Activated CD8-positive, alpha-beta T cell treated with anti-CD3 and anti-CD28 coated beads for 36 hours (primary cell): ENCODE data around the gene SLC52A1. TPM values are rescaled to one million over a fixed set of nuclear protein-coding genes. Genes with fewer than 3 reads are reported as not detected.

Experiments
- ATAC-seq: fragments of 200-7000 bp; cut with Tn5 transposase; one replicate; pipeline ENCODE4 v1.10.0; 2021; ENCODE audit warnings: mild to moderate bottlenecking, moderate library complexity
- CTCF ChIA-PET: fragments of 350-600 bp; sonication (Branson Sonifier 250); formaldehyde crosslinking; loops from one replicate; lab custom pipeline; 2021; ENCODE audit warnings: antibody characterized with exemption; lab: Charles Lee
- POLR2A ChIA-PET: fragments of 350-600 bp; sonication (Branson Sonifier 250); formaldehyde crosslinking; loops from one replicate; lab custom pipeline; 2021; ENCODE audit warnings: antibody characterized with exemption; lab: Charles Lee
- DNase-seq: peaks from one replicate; pipeline ENCODE4 v3.0.0-alpha.2; 2020
- H3K27ac Mint-ChIP-seq: one replicate; pipeline ENCODE4 v1.8.0; 2021; ENCODE audit warnings: mild to moderate bottlenecking, mixed read lengths
- H3K27me3 Mint-ChIP-seq: one replicate; pipeline ENCODE4 v1.8.0; 2021; ENCODE audit warnings: mixed read lengths
- H3K36me3 Mint-ChIP-seq: one replicate; pipeline ENCODE4 v1.8.0; 2021; ENCODE audit warnings: low read depth, mixed read lengths
- H3K4me1 Mint-ChIP-seq: one replicate; pipeline ENCODE4 v1.8.0; 2021; ENCODE audit warnings: low read depth, mixed read lengths
- H3K4me3 Mint-ChIP-seq: one replicate; pipeline ENCODE4 v1.8.0; 2021; ENCODE audit warnings: mild to moderate bottlenecking, moderate library complexity, mixed read lengths
- H3K9me3 Mint-ChIP-seq: one replicate; pipeline ENCODE4 v1.8.0; 2021; ENCODE audit warnings: mixed read lengths
- CTCF ChIP-seq: fragments of 200-600 bp; IDR thresholded peaks from one replicate; pipeline ENCODE4 v1.8.0; 2022; ENCODE audit warnings: antibody characterized with exemption, mild to moderate bottlenecking
- intact Hi-C: fragments of 100-400 bp; cut with micrococcal nuclease; formaldehyde crosslinking; loops from one replicate; pipeline ENCODE4 v1.10.0; 2022
- total RNA-seq, 2 experiments: library from RNA; stranded (reverse); gene quantifications; one replicate each; pipeline ENCODE4 v1.2.3, GENCODE V29; 2021

The SLC52A1 gene
- total RNA-seq, 2 experiments from 2014 or later, result 0.13 to 0.14 TPM

GRCh38 chr17:4986951-4987766 lies 48.1 kb downstream of the SLC52A1 start, which contains the start of gene CAMTA2:
TSS of gene CAMTA2 (minus strand) at chr17:4987675. CDS start at chr17:4986222, 1,453 bp downstream.
- Mint-ChIP-seq H3K27me3 (no peaks in the 10 kb centered on the region), H3K36me3 (peaks cover 25% of the 10 kb centered on the region), H3K27ac (peak within 1 kb of the TSS; percentile 92), H3K4me3 (peak within 1 kb of the TSS; percentile 85), H3K4me1 (peaks cover 30% of the 10 kb centered on the region), H3K9me3 (no peaks in the 10 kb centered on the region)
- POLR2A ChIA-PET, result interaction anchor here (0.6 to 6.9 kb wide), 13 partner anchors 11 to 126 kb away, joined by 3 to 75 read pairs (median 4); partner anchors contain the start of genes INCA1, KIF1C, PFN1 and RNF167
- ATAC-seq, result peak; percentile 88
- peak; percentile 92 for DNase-seq
- peak; percentile 64 for TF ChIP-seq CTCF
- intact Hi-C loops, result no loop called here
- CTCF ChIA-PET, result interaction anchor here (0.7 to 1.8 kb wide), 9 partner anchors 10 to 78 kb away, joined by 3 to 6 read pairs (median 3); partner anchors contain the start of genes INCA1, KIF1C, RNF167 and SLC25A11

DNA sequence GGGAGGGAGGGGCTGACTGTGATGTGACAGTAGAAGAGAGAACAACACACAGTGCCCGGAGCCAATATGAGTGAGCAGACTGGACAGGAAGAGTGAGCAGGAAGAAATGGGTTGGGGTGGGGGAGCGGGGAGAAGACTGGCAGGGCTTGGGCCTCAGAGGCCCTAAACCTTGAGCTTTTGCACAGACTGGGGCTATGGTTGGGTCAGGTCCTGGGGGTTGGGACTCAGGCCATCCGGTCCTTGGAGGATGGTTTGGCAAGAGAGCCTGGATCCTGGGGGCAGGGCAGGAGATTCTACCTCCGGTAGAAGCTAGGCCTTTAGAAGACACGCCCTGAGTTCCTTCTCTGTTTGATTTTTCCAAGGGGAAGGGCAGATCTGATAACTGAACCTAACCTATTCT lies 48.8 kb downstream of the SLC52A1 start:
- ChIA-PET POLR2A (interaction anchor here (1.5 to 6.9 kb wide), 5 partner anchors 12 to 46 kb away, joined by 3 to 75 read pairs (median 11); partner anchors contain the start of genes INCA1, KIF1C, RNF167 and SLC25A11), CTCF (interaction anchor here (0.8 to 1.8 kb wide), 5 partner anchors 11 to 77 kb away, joined by 3 to 6 read pairs (median 5); partner anchors contain the start of genes INCA1, KIF1C, RNF167 and SLC25A11)
- Mint-ChIP-seq H3K4me3 (peak overlapping the region; percentile 85), H3K27me3 (no peaks in the 10 kb centered on the region), H3K27ac (peak overlapping the region; percentile 92), H3K4me1 (peaks cover 28% of the 10 kb centered on the region), H3K9me3 (no peaks in the 10 kb centered on the region), H3K36me3 (peaks cover 21% of the 10 kb centered on the region)
- no peak for ATAC-seq
- intact Hi-C loops, result no loop called here
- TF ChIP-seq CTCF, result no peak
- no peak for DNase-seq

Other genes starting within 250 kb of the SLC52A1 start
- gene VMO1, start 249.1 kb downstream of the SLC52A1 start, total RNA-seq, result not detected
- gene GLTPD2, start 246.5 kb downstream of the SLC52A1 start, total RNA-seq, result not detected
- gene PSMB6, start 239.3 kb downstream of the SLC52A1 start, total RNA-seq, result 100 to 1,000 TPM; 131 to 139 TPM
- 1 to 10 TPM; 6.2 to 6.8 TPM for gene PLD2, start 228.3 kb downstream of the SLC52A1 start, total RNA-seq
- gene MINK1, start 202.1 kb downstream of the SLC52A1 start, total RNA-seq, result 10 to 100 TPM; 50.8 to 51.5 TPM
- 1 to 10 TPM; 3.0 to 3.6 TPM for gene C17orf107, start 135.9 kb downstream of the SLC52A1 start, total RNA-seq
- under 1 TPM; 0.45 to 0.78 TPM for gene CHRNE, start 132.3 kb downstream of the SLC52A1 start, total RNA-seq
- not detected for gene GP1BA, start 103.1 kb downstream of the SLC52A1 start, total RNA-seq
- 10 to 100 TPM; 80.8 to 87.0 TPM for gene SLC25A11, start 95.4 kb downstream of the SLC52A1 start, total RNA-seq
- gene RNF167, start 95.2 kb downstream of the SLC52A1 start, total RNA-seq, result 100 to 1,000 TPM; 144 to 152 TPM
- gene PFN1, start 86.9 kb downstream of the SLC52A1 start, total RNA-seq, result 1,000 to 10,000 TPM; 1,726 to 1,759 TPM
- gene ENO3, start 84.3 kb downstream of the SLC52A1 start, total RNA-seq, result 10 to 100 TPM; 31.3 to 34.0 TPM
- 10 to 100 TPM; 62.7 to 62.9 TPM for gene SPAG7, start 67.6 kb downstream of the SLC52A1 start, total RNA-seq
- gene CAMTA2, start 47.8 kb downstream of the SLC52A1 start, total RNA-seq, result 10 to 100 TPM; 91.5 to 99.0 TPM
- gene INCA1, start 37.9 kb downstream of the SLC52A1 start, total RNA-seq, result under 1 TPM in 1 of 2 experiments, not detected in 1; 0.63 TPM
- 10 to 100 TPM; 35.7 to 37.4 TPM for gene KIF1C, start 37.5 kb downstream of the SLC52A1 start, total RNA-seq
- gene ZFP3, start 43.0 kb upstream of the SLC52A1 start, total RNA-seq, result 1 to 10 TPM; 1.5 to 1.9 TPM
- 10 to 100 TPM; 16.5 to 19.3 TPM for gene ZNF232, start 76.5 kb upstream of the SLC52A1 start, total RNA-seq
- gene USP6, start 80.6 kb upstream of the SLC52A1 start, total RNA-seq, result under 1 TPM; 0.04 to 0.07 TPM
- gene ZNF594, start 156.4 kb upstream of the SLC52A1 start, total RNA-seq, result 1 to 10 TPM; 7.7 to 8.7 TPM
- under 1 TPM; 0.13 to 0.54 TPM for gene SCIMP, start 199.4 kb upstream of the SLC52A1 start, total RNA-seq
- 10 to 100 TPM; 58.7 to 60.6 TPM for gene RABEP1, start 246.9 kb upstream of the SLC52A1 start, total RNA-seq